ENCODE measurements around the gene PRR5.

DNA sequence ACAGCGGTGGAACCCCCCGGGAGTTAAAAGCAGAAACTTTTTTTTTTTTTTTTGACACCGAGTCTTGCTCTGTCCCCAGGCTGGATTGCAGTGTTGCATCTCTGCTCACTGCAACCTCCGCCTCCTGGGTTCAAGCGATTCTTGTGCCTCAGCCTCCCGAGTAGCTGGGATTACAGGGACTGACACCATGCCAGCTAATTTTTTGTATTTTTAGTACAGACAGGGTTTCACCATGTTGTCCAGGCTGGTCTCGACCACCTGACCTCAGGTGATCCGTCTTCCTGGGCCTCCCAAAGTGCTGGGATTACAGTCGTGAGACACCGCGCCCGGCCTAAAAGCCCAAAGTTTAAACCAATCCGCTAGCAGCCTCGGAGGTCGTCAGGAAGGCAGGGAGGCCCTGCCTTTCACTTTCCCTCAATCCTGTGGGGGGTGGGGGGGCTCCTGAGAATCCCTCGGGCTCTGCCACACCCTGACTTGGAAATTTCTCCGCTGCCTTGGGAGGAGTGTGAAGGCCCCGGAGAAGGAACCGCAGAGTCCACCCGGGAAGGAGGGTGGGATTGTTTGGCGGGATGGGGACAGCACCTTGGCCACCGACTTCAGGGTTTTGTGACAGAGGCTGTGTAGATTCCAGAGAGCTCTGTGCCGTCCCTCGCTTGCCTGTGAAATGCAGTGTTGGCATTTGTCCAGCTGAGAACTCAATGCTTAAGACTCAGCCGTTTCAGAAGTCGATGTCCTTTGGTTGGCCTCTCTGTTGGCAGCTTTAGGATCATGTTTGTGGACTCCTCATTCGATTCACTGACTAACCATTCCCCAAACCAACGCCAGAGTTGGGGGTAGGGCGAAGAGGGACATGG, 51.4 kb downstream of the PRR5 start:
- TF ChIP-seq, protein P1, sequence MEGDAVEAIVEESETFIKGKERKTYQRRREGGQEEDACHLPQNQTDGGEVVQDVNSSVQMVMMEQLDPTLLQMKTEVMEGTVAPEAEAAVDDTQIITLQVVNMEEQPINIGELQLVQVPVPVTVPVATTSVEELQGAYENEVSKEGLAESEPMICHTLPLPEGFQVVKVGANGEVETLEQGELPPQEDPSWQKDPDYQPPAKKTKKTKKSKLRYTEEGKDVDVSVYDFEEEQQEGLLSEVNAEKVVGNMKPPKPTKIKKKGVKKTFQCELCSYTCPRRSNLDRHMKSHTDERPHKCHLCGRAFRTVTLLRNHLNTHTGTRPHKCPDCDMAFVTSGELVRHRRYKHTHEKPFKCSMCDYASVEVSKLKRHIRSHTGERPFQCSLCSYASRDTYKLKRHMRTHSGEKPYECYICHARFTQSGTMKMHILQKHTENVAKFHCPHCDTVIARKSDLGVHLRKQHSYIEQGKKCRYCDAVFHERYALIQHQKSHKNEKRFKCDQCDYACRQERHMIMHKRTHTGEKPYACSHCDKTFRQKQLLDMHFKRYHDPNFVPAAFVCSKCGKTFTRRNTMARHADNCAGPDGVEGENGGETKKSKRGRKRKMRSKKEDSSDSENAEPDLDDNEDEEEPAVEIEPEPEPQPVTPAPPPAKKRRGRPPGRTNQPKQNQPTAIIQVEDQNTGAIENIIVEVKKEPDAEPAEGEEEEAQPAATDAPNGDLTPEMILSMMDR (conservative IDR thresholded peaks at IDR 0.05; ENCODE audit: low read length) = no peak
- TF ChIP-seq EZH2phosphoT487 (IDR thresholded peaks at IDR 0.05; ENCODE audit: borderline replicate concordance, low read depth, low read length) = no peak
